ENCODE data around the gene IL23A.
A peak's percentile ranks its signal among the peaks of the same experiment; 100 is the strongest.
"Not testable (repeated sequence)": the region's sequence is repeated elsewhere in the genome, so short reads cannot be mapped to it uniquely, and the experiment has no call there.

IL23A gene

DNA sequence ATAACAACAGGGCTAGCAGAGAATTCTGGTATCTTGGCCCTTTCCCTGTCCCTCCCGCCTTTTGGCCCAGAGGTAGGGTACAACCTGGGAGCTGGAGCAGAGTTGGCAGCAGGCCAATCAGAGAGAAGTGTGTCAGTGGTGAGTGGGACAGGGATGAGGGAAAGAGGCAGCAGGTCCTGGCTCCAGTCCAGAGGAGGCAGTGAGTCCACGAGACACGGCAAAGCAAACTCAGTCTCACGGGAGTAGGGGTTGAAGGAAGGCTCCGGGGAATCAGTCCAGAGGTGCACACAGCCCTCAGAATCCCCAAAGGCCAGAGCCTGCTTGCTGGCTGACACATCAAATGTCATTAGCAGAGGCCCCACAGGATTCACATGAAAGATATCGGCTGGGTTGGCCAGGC lies 12.2 kb upstream of the IL23A start:
- no peak for DNase-seq

GRCh38 chr12:56330936-56331490 lies 7.7 kb upstream of the IL23A start:
- no peak for DNase-seq

GRCh38 chr12:56332512-56333196 lies 6.0 kb upstream of the IL23A start:
- no peak for DNase-seq

GRCh38 chr12:56333197-56333678 lies 5.4 kb upstream of the IL23A start:
- DNase-seq: no peak

DNA sequence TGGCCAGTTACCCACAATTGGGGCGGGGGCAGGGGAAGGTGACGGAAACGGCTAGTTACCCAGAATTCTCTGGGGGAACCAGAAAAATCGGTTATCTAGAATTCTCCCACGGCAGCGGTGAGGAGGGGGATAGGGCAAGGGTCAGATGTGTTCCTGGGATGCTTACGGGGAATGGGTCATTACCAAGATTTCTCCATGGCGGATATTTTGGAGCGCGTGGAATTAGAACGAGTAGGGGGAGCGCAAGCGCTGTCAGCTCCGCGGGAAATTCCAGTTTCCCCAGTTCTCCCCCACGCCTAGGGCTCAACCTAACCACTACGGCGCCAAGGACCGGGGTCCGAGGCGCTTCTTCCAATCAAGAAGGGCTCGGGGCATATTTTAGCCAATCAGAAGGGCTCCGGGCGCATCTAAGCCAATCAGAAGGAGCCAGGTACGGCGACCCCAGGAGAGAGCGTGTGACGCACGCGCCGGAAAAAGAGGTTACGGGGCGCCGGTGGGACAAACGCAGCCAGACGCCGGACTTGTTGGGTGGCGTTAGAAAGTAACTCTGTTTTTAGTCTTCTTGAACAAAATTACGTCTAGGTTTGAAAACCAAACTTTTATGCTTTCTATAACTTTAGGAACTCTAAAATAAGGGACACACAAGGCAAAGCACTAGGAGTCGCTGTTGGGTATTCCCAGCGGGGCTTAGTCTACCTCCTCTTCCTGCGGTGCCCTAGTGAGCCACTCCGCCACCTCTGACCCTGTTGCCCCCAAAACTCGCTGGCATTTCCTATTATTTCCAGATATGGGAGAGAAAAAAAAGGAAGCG lies 4.8 kb upstream of the IL23A start, which contains the start of gene PAN2:
Gene PAN2, minus strand, starts transcription at position 322 of the 811 bp plus-strand sequence. CDS start 906 bp downstream, outside the sequence.
- DNase-seq: peak; percentile 96

GRCh38 chr12:56334490-56334793 lies 4.2 kb upstream of the IL23A start:
- DNase-seq: no peak

GRCh38 chr12:56335527-56335926 lies 3.2 kb upstream of the IL23A start:
- DNase-seq: not testable (repeated sequence)

- DNase-seq: no peak
Observed at GRCh38 chr12:56336361-56337167, 2.1 kb upstream of the IL23A start.

DNA sequence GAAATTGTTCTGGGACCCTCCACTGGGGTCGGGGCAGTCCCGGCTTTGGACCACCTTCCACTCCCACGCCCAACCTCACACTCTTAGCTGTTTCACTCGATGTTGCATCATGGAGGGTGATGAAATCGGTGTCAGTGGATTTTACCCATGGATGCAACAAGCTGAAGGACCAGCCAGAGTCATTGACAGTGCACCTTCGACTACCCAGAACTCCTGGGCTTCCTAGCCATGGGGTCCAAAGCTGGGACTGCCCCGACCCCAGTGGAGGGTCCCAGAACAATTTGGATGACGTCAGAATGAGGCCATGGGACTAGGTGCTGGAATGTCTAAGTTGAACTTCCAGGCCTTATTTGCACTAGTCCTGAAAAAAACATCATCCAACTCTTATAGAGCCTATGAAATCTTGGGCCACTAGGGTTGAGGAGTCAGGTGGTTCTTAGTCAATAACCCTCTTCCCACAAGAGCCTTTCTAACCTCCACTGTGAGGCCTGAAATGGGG lies 882 bp upstream of the IL23A start:
- DNase-seq: no peak

DNA sequence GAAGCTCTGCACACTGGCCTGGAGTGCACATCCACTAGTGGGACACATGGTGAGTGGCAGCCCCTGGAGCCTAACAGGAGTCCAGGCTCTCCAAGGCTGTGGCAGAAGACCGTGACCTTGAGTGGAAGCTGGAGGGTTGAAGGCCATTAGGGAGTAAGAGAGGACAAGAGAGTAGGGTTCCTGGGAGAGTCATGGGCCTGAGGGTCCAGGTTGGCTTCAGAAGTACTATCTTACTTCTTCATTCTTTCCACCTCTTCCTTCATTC lies 406 bp downstream of the IL23A start:
- no peak for DNase-seq

- no peak for DNase-seq
Observed at GRCh38 chr12:56341616-56342015, 2.9 kb downstream of the IL23A start.

DNA sequence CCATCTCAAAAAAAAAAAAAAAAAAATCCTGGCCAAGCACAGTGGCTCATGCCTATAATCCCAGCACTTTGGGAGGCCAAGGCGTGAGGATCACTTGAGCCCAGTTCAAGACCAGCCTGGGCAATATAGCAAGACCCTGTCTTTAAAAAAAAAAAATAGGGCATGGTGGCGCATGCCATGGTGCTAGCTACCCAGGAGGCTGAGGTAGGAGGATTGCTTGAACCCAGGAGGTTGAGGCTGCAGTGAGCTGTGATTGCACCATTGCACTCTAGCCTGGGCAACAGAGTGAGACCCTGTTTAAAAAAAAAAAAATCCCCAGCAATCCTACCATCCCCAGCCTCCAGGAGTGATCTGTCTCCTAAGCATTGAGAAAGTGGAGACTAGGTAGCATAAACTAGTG lies 3.6 kb downstream of the IL23A start:
- not testable (repeated sequence) for DNase-seq

DNA sequence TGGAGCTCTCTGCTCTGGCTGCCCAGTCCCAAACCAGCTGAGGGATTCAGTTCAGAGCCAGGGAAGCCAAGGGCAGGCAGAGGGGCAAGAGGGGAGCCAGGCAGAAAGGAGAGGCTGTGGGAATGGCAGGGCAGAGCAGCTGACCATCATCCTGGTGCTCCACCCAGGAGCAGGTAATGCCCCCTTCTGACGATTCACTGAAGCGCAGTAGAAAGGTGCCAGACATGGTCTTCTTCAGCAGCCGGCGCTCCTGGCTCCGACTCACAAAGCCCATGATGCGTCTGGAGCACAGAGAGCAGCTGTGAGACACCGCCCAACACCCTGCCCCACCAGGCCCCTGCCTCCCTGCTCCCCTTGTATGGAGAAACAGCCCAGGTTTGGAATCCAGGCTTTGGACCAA lies 8.0 kb downstream of the IL23A start:
- DNase-seq: no peak

GRCh38 chr12:56347255-56347654 lies 8.6 kb downstream of the IL23A start:
- not testable (repeated sequence) for DNase-seq

DNA sequence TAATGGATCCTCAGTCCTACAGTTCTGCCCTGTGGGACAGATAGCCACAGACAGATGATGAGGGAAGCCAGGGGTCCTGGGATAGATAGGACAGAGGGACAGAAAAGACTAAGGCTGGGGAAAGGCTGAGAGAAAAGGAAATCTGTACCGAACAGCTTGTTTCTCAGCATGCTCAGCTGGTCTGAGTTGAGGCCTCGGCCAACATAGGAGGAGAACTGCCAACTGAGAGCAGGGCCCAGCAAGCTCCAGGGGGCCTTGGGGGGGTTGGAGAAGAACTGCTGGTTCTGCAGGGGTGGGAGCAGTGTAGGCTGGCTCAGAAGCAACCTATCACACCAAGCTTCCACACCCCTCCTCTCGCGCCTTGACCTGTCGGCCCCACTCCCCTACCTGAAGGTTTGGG lies 10.1 kb downstream of the IL23A start:
- no peak for DNase-seq

DNA sequence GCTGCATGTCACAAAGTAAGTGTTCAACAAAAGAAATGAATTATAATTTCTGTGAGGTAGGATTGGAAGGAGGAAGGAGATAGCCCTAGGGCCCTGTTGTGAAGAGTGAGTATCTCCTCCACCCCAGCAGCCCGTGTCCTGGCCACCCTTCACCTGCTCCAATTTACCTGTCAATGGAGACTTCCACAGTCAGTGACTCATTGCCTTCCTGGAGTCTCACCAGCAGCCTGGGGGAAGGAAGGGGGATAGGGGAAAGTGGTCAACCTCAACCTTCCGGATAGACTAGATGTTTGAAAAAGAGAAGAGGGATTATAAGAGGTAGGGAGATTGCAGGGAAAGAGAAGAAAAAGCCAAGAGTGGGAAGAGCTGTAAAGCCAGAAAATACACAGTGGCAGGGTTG lies 12.0 kb downstream of the IL23A start:
- no peak for DNase-seq

GRCh38 chr12:56351325-56351724 lies 12.6 kb downstream of the IL23A start:
- no peak for DNase-seq

DNA sequence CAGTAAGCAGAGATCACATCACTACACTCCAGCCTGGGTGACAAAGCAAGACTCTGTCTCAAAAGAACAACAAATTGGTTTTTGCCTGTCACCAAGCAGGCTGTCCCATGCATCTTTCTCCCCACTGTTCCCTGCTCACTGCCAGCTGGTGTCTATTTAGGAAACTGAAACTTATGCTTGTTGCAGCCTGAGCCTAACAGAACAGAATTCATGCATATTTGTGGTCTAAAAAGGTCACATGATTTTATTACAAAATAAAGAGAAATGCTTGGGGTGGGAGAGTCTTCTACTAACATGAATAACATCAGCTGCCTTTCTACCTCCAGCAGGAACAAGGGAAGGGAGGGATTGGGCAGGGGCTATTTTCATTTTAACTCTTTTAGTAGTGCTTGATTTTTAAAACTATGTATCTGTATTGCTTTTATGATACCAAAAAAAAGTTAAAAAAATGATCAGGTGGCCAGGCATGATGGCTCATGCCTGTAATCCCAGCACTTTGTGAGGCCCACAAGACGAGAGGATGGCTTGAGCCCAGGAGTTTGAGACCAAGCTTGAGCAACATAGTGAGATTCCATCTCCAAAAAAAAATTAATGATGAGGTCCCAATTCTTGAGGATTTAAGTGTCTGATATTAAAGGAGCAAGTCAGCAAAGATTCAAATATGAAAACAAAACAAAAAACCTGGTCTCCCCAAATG lies 20.3 kb downstream of the IL23A start:
- no peak for DNase-seq

- DNase-seq: peak; percentile 99
Observed at GRCh38 chr12:56359851-56360767, 21.4 kb downstream of the IL23A start, which contains the start of gene STAT2. Gene STAT2 (minus strand): TSS chr12:56360107. CDS start chr12:56356571, 3,536 bp downstream.

- DNase-seq: no peak
Observed at GRCh38 chr12:56361487-56362129, 22.9 kb downstream of the IL23A start.

Measured in right forelimb (tissue), 1 donor.